GM23338 (cell line): Measurements from ENCODE around the gene QKI. TPM values are rescaled to one million over a fixed set of nuclear protein-coding genes. Genes with fewer than 3 reads are reported as not detected.

ENCODE experiments used
- ATAC-seq: fragments of 200-7000 bp; cut with Tn5 transposase; 3 replicates; pipeline ENCODE4 v1.9.1; 2020
- DNase-seq: peaks from one replicate; pipeline ENCODE4 v3.0.0-alpha.2; 2015; ENCODE audit warnings: low spot score
- H2AFZ ChIP-seq: fragments of 200-600 bp; sonication (generic); 2 replicates; pipeline ENCODE4 v1.8.0; 2016; ENCODE audit warnings: antibody characterized with exemption, mild to moderate bottlenecking, moderate library complexity
- H3F3A ChIP-seq: fragments of 200-600 bp; sonication (generic); replicated peaks from 2 replicates; pipeline ENCODE4 v1.8.0; 2017; ENCODE audit warnings: antibody characterized with exemption, mixed run types, low read depth
- H3K27ac ChIP-seq: fragments of 200-600 bp; sonication (generic); 2 replicates; pipeline ENCODE4 v1.6.1; 2016; ENCODE audit warnings: low read depth
- H3K27me3 ChIP-seq: fragments of 200-600 bp; sonication (generic); 2 replicates; pipeline ENCODE4 v1.8.0; 2016; ENCODE audit warnings: mild to moderate bottlenecking, mixed run types, moderate library complexity; ENCODE audit not compliant: insufficient read depth
- H3K36me3 ChIP-seq: fragments of 200-600 bp; sonication (generic); 2 replicates; pipeline ENCODE4 v1.8.0; 2016; ENCODE audit warnings: mild to moderate bottlenecking; ENCODE audit not compliant: insufficient read depth
- H3K4me1 ChIP-seq: fragments of 200-600 bp; sonication (generic); 2 replicates; pipeline ENCODE4 v1.8.0; 2016; ENCODE audit warnings: mild to moderate bottlenecking, moderate library complexity; ENCODE audit not compliant: insufficient read depth
- H3K4me2 ChIP-seq: fragments of 200-600 bp; sonication (generic); 2 replicates; pipeline ENCODE4 v1.7.1; 2017; ENCODE audit warnings: mixed run types
- H3K4me3 ChIP-seq: fragments of 200-600 bp; sonication (generic); 2 replicates; pipeline ENCODE4 v1.6.1; 2016; ENCODE audit warnings: mixed run types
- H3K79me2 ChIP-seq: fragments of 200-600 bp; sonication (generic); replicated peaks from 2 replicates; pipeline ENCODE4 v1.8.0; 2017; ENCODE audit warnings: mild to moderate bottlenecking; ENCODE audit not compliant: insufficient read depth
- H3K9me2 ChIP-seq: fragments of 200-600 bp; sonication (generic); 2 replicates; pipeline ENCODE4 v1.8.0; 2017; ENCODE audit not compliant: insufficient read depth
- H4K20me1 ChIP-seq: fragments of 200-600 bp; sonication (generic); replicated peaks from 2 replicates; pipeline ENCODE4 v1.8.0; 2017; ENCODE audit warnings: mild to moderate bottlenecking; ENCODE audit not compliant: insufficient read depth
- H3K27ac Mint-ChIP-seq: 2 replicates; pipeline ENCODE4 v1.8.0; 2020; ENCODE audit warnings: inconsistent platforms, mild to moderate bottlenecking, moderate library complexity, mixed read lengths
- H3K27me3 Mint-ChIP-seq: 3 replicates; pipeline ENCODE4 v1.8.0; 2022; ENCODE audit warnings: low read depth, mild to moderate bottlenecking, moderate library complexity, mixed read lengths, inconsistent platforms; ENCODE audit not compliant: insufficient read depth, poor library complexity
- H3K36me3 Mint-ChIP-seq: 3 replicates; pipeline ENCODE4 v1.8.0; 2021; ENCODE audit warnings: low read depth, mild to moderate bottlenecking, inconsistent platforms, moderate library complexity, mixed read lengths
- H3K4me1 Mint-ChIP-seq: 3 replicates; pipeline ENCODE4 v1.8.0; 2020; ENCODE audit warnings: mild to moderate bottlenecking, inconsistent platforms, mixed read lengths
- H3K4me3 Mint-ChIP-seq: 3 replicates; pipeline ENCODE4 v1.8.0; 2021; ENCODE audit warnings: moderate library complexity, mild to moderate bottlenecking, inconsistent platforms, mixed read lengths
- H3K9me3 Mint-ChIP-seq: 3 replicates; pipeline ENCODE4 v1.8.0; 2020; ENCODE audit warnings: moderate library complexity, mild to moderate bottlenecking, inconsistent platforms, mixed read lengths
- EZH2phosphoT487 ChIP-seq: fragments of 200-600 bp; sonication (generic); IDR thresholded peaks from one replicate; pipeline ENCODE4 v1.8.1; 2018; ENCODE audit warnings: antibody characterized with exemption; ENCODE audit not compliant: unreplicated experiment
- JUNB ChIP-seq: IDR thresholded peaks from one replicate; pipeline ENCODE4 v1.6.1; 2016; ENCODE audit warnings: antibody characterized with exemption; ENCODE audit not compliant: unreplicated experiment
- NANOG ChIP-seq: IDR thresholded peaks from 2 replicates; pipeline ENCODE4 v1.6.1; 2016; ENCODE audit warnings: antibody characterized with exemption, borderline replicate concordance
- POLR2AphosphoS5 ChIP-seq: IDR thresholded peaks from 2 replicates; pipeline ENCODE4 v1.6.1; 2016; ENCODE audit warnings: antibody characterized with exemption, low read depth
- ZNF462 ChIP-seq: fragments of 250-450 bp; sonication (Bioruptor Pico); IDR thresholded peaks from 2 replicates; pipeline ENCODE4 v1.5.0; 2020; ENCODE audit warnings: mild to moderate bottlenecking, moderate library complexity
- polyA plus RNA-seq: library from polyadenylated mRNA; unstranded; fragments of >200 nt; fragmentation: Nextera tagmentation; extraction: Ambion mirVana; gene quantifications from 2 replicates; pipeline ENCODE4 v1.2.1, GENCODE V29; 2016
- total RNA-seq: library from RNA; depleted of rRNA; stranded (reverse); fragments of >200 nt; shearing (Covaris generic); gene quantifications from 2 replicates; pipeline ENCODE4 v1.2.3, GENCODE V29; 2014
- TF ChIP-seq, protein P1 (sequence below): IDR thresholded peaks from 2 replicates; pipeline ENCODE4 v1.6.1; 2016; ENCODE audit warnings: antibody characterized with exemption

Gene QKI
- total and polyA plus RNA-seq, 2 experiments from 2014 or later, result 60.8 to 159 TPM

GRCh38 chr6:163449076-163449475, 34.6 kb downstream of the QKI start (continued):
- TF ChIP-seq ZNF462 (CRISPR knock-in tag), result no peak
- TF ChIP-seq, protein P1, sequence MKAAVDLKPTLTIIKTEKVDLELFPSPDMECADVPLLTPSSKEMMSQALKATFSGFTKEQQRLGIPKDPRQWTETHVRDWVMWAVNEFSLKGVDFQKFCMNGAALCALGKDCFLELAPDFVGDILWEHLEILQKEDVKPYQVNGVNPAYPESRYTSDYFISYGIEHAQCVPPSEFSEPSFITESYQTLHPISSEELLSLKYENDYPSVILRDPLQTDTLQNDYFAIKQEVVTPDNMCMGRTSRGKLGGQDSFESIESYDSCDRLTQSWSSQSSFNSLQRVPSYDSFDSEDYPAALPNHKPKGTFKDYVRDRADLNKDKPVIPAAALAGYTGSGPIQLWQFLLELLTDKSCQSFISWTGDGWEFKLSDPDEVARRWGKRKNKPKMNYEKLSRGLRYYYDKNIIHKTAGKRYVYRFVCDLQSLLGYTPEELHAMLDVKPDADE, result no peak

DNA sequence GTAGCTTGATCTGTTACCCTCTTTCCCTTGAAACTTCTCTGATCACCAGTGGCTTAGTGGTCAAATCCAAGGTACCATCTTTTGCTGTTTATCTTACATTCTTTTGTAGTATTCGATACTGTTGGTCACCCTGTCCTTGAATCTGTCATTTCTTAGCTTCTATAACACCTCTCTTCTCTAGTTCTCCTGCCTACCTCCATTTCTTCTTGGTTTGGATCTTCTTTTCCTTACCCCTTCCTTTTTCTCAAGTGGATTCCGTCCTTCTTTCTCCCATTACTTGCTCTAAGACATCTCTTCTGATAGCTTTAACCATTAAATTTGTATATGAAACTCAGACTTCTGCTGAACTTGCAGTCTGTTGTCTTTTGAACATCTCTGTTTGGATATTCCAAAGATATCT, 39.9 kb downstream of the QKI start:
- Mint-ChIP-seq H3K4me3 (no peak overlapping the region), H3K27me3 (peaks cover 2% of the 10 kb centered on the region), H3K36me3 (peaks cover 4% of the 10 kb centered on the region; the same call in 1 of the 3 replicates), H3K9me3 (no peaks in the 10 kb centered on the region), H3K4me1 (peaks cover 46% of the 10 kb centered on the region), H3K27ac (peak overlapping the region; percentile 65; the same call in 1 of the 2 replicates)
- H3F3A ChIP-seq, result no peaks in the 10 kb centered on the region
- no peaks in the 10 kb centered on the region for H3K9me2 ChIP-seq
- H3K27me3 ChIP-seq, result no peaks in the 10 kb centered on the region
- no peak for ATAC-seq
- no peak for DNase-seq
- H3K4me2 ChIP-seq, result no peak overlapping the region
- H3K79me2 ChIP-seq, result peaks cover 100% of the 10 kb centered on the region
- peaks cover 41% of the 10 kb centered on the region for H4K20me1 ChIP-seq
- no peak overlapping the region for H2AFZ ChIP-seq
- H3K4me3 ChIP-seq, result no peak overlapping the region
- no peaks in the 10 kb centered on the region for H3K36me3 ChIP-seq
- H3K4me1 ChIP-seq, result peaks cover 3% of the 10 kb centered on the region
- H3K27ac ChIP-seq, result no peak overlapping the region
- TF ChIP-seq, protein P1, result no peak
- no peak for TF ChIP-seq ZNF462 (CRISPR knock-in tag)
- TF ChIP-seq JUNB, result no peak
- no peak for TF ChIP-seq POLR2AphosphoS5
- TF ChIP-seq NANOG, result no peak
- TF ChIP-seq EZH2phosphoT487, result no peak
